K562 (cell line): ENCODE measurements around the gene CALML4. TPM values are rescaled to one million over a fixed set of nuclear protein-coding genes. Genes with fewer than 3 reads are reported as not detected.
A peak's percentile ranks its signal among the peaks of the same experiment; 100 is the strongest.

Source experiments
- ATAC-seq: fragments of 200-7000 bp; cut with Tn5 transposase; 3 replicates; pipeline ENCODE4 v1.9.1; 2020; ENCODE audit warnings: moderate library complexity
- BruUV-seq: library from RNA; stranded (reverse); fragments of 400-500 nt; replicated peaks from 2 replicates; lab custom pipeline; 2021; lab: Mats Ljungman, UMichigan
- CTCF ChIA-PET: fragments of 300-600 bp; formaldehyde crosslinking; extraction: SDS; loops from one replicate; lab custom pipeline; 2021; ENCODE audit warnings: low intra/inter-chr PET ratio; lab: Yijun Ruan, JAX
- POLR2A ChIA-PET: fragments of 300-600, 350-650 bp; sonication (Branson Sonifier 250); formaldehyde crosslinking; extraction: SDS; loops from one replicate; lab custom pipeline; 2021; ENCODE audit warnings: antibody characterized with exemption, inconsistent platforms; lab: Yijun Ruan, JAX
- DNase-seq, 4 experiments: peaks; one replicate each; pipeline versions ENCODE4 v3.0.0 to v3.0.0-alpha.2; 2011 to 2018; ENCODE audit warnings: low spot score in 3 of 4, mixed read lengths in 3 of 4; ENCODE audit errors: extremely low read depth in 1 of 4
- FAIRE-seq: peaks from 2 replicates; lab custom pipeline; 2011; peaks lifted over from hg19 to GRCh38; lab: Jason Lieb, UNC
- H2AFZ ChIP-seq: 2 replicates; pipeline ENCODE4 v1.6.0; 2011; ENCODE audit warnings: low read depth, low read length, control low read depth, inconsistent platforms
- H3K27ac ChIP-seq: fragments of 200-600 bp; 3 replicates; pipeline ENCODE4 v1.8.0; 2011; ENCODE audit warnings: low read depth, mild to moderate bottlenecking, control low read depth, inconsistent platforms, low read length, moderate library complexity, mixed read lengths; ENCODE audit errors: extremely low read depth
- H3K27me3 ChIP-seq, 2 experiments: fragments of 300-600 bp in 1 of 2; 2 replicates in 1 of 2; 3 replicates in 1 of 2; pipeline versions ENCODE4 v1.6.0 to v1.8.0; 2011; ENCODE audit warnings: inconsistent platforms in 2 of 2, low read length in 2 of 2, mild to moderate bottlenecking in 1 of 2, mixed read lengths in 1 of 2, moderate library complexity in 1 of 2; ENCODE audit not compliant: control insufficient read depth in 2 of 2, insufficient read depth in 2 of 2
- H3K36me3 ChIP-seq: fragments of 300-600 bp; 3 replicates; pipeline ENCODE4 v1.8.0; 2011; ENCODE audit warnings: mild to moderate bottlenecking, low read length, inconsistent platforms; ENCODE audit not compliant: control insufficient read depth, insufficient read depth
- H3K4me1 ChIP-seq, 2 experiments: fragments of 200-600 bp in 1 of 2; replicated peaks in 1 of 2; 2 replicates in 1 of 2; 3 replicates in 1 of 2; pipeline versions ENCODE4 v1.5.1 to v1.8.0; 2011; ENCODE audit warnings: inconsistent platforms in 2 of 2, low read length in 2 of 2, mild to moderate bottlenecking in 1 of 2, mixed read lengths in 1 of 2, moderate library complexity in 1 of 2; ENCODE audit not compliant: control insufficient read depth in 2 of 2, insufficient read depth in 2 of 2
- H3K4me2 ChIP-seq: 2 replicates; pipeline ENCODE4 v1.6.1; 2011; ENCODE audit warnings: low read length, control low read depth, inconsistent platforms, mixed read lengths; ENCODE audit not compliant: insufficient read depth
- H3K4me3 ChIP-seq: fragments of 200-600 bp; sonication (generic), shearing (Covaris generic); 2 replicates; pipeline ENCODE4 v1.5.1; 2016; ENCODE audit warnings: control low read depth, inconsistent platforms
- H3K79me2 ChIP-seq: fragments of 200-600 bp; 3 replicates; pipeline ENCODE4 v1.8.0; 2011; ENCODE audit warnings: low read length, inconsistent platforms; ENCODE audit not compliant: control insufficient read depth, insufficient read depth
- H3K9ac ChIP-seq, 2 experiments: 2 replicates each; pipeline versions ENCODE4 v1.6.0 to v1.6.1; 2011; ENCODE audit warnings: low read depth in 2 of 2, low read length in 2 of 2, control low read depth in 1 of 2, inconsistent platforms in 1 of 2, mild to moderate bottlenecking in 1 of 2, mixed read lengths in 1 of 2; ENCODE audit not compliant: insufficient read depth in 1 of 2
- H3K9me1 ChIP-seq: one replicate; pipeline ENCODE4 v1.6.0; 2011; ENCODE audit warnings: inconsistent platforms, mild to moderate bottlenecking, low read length, moderate library complexity; ENCODE audit not compliant: control insufficient read depth, insufficient read depth
- H3K9me3 ChIP-seq: replicated peaks from 2 replicates; pipeline ENCODE4 v1.5.1; 2011; ENCODE audit warnings: low read depth, low read length, inconsistent platforms; ENCODE audit not compliant: control insufficient read depth, insufficient read depth
- H4K20me1 ChIP-seq: replicated peaks from 2 replicates; pipeline ENCODE4 v1.6.1; 2011; ENCODE audit warnings: low read length, inconsistent platforms, mixed read lengths; ENCODE audit not compliant: control insufficient read depth, insufficient read depth
- ADNP ChIP-seq: fragments of 200-800 bp; sonication (Bioruptor generic); IDR thresholded peaks from 2 replicates; pipeline ENCODE4 v1.6.1; 2016; ENCODE audit warnings: missing genetic modification characterization, missing compliant biosample characterization
- PYGO2 ChIP-seq: fragments of 450-650 bp; IDR thresholded peaks from 2 replicates; pipeline ENCODE4 v1.6.1; 2016; ENCODE audit warnings: mild to moderate bottlenecking, missing genetic modification characterization, moderate library complexity, missing compliant biosample characterization
- SPI1 ChIP-seq: IDR thresholded peaks from 2 replicates; pipeline ENCODE4 v1.6.1; 2011; ENCODE audit warnings: low read depth, low read length, control low read depth, borderline replicate concordance
- ZNF12 ChIP-seq: sonication (generic); formaldehyde crosslinking; IDR thresholded peaks from 2 replicates; pipeline ENCODE4 v1.4.0; 2020; ENCODE audit warnings: mild to moderate bottlenecking, missing genetic modification reagents
- WGBS: fragments of 100-300 bp; shearing (Covaris generic); methylation state at CpG from one replicate; pipeline ENCODE4 v1.1.6; 2016; ENCODE audit warnings: low coverage, mixed read lengths; ENCODE audit not compliant: insufficient coverage; ENCODE audit errors: missing lambda C conversion rate; 5-methylcytosine and 5-hydroxymethylcytosine counted together
- in situ Hi-C: fragments of 300-500 bp; cut with MboI; formaldehyde crosslinking; loops from 4 replicates; pipeline ENCODE4 v1.15.0; 2018; ENCODE audit warnings: inconsistent platforms, mixed read lengths
- intact Hi-C: fragments of 100-400 bp; cut with micrococcal nuclease; formaldehyde crosslinking; loops from 2 replicates; pipeline ENCODE4 v1.14.2; 2022
- polyA plus RNA-seq, 8 experiments: library from polyadenylated mRNA; depleted of rRNA in 4 of 8; stranded (reverse) in 5 of 8; unstranded in 3 of 8; fragments of >200 nt; fragmentation: Nextera tagmentation in 2 of 8; fragmentation: Illumina TruSeq in 1 of 8; extraction: Ambion mirVana in 2 of 8; extraction: Trizol in 1 of 8; gene quantifications; 2 replicates each; pipeline versions ENCODE4 v1.2.1 to v1.2.3, GENCODE V29; 2011 to 2014; ENCODE audit warnings: inconsistent platforms in 1 of 8, missing spikeins in 1 of 8
- total RNA-seq, 7 experiments: library from RNA; depleted of rRNA in 6 of 7; stranded (reverse); fragments of >200 nt in 6 of 7; fragmentation: Illumina TruSeq in 2 of 7; extraction: Trizol in 2 of 7; gene quantifications; 2 replicates each; pipeline versions ENCODE4 v1.2.1 to v1.2.3, GENCODE V29; 2011 to 2021; ENCODE audit warnings: low replicate concordance in 1 of 7

CALML4 gene
- total and polyA plus RNA-seq, 9 of the 15 experiments (the other 6 are each of a cell fraction or from before 2014, with no cell fraction given), result 2.8 to 30.6 (median 15.5) TPM

DNA sequence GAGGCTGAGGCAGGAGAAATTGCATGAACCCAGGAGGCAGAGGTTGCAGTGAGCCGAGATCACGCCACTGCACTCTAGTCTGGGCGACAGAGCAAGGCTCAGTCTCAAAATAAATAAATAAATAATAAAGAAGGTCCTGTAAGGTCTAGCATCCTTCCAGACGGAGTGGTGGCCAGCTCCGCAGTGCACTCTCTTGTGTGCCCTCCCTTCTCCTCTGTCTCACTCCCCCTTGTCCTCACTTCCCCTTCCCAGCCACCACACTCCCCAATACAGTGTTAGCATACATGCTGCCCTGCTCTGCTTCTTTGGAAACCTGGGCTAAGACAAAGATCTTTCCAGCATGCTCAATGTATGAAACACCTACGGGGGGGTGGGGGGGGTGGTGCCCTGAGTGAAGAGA is 27.8 kb upstream of the CALML4 start:
- BruUV-seq, result no TSS peak
- CTCF ChIA-PET, result no interaction called here
- peaks cover 24 to 31% of the 10 kb centered on the region in 2 experiments for H3K4me1 ChIP-seq
- H3K27me3 ChIP-seq, result no peaks in the 10 kb centered on the region
- H3K27ac ChIP-seq, result no peak overlapping the region
- WGBS, result 88% methylated on average over 6 of the region's 6 CpGs
- H3K4me3 ChIP-seq, result no peak overlapping the region
- H3K9me1 ChIP-seq, result no peaks in the 10 kb centered on the region
- in situ Hi-C loops, result no loop called here
- DNase-seq, result no peak
- peak; percentile 50; the same call in 1 of the 2 replicates for TF ChIP-seq SPI1
- no peak for TF ChIP-seq ZNF12
- TF ChIP-seq ADNP (tag), result no peak
- no peak for ATAC-seq
- peaks cover 16% of the 10 kb centered on the region for H3K79me2 ChIP-seq
- H2AFZ ChIP-seq, result no peak overlapping the region
- H3K36me3 ChIP-seq, result peaks cover 7% of the 10 kb centered on the region; the same call in 2 of the 3 replicates
- H3K9me3 ChIP-seq, result no peaks in the 10 kb centered on the region
- POLR2A ChIA-PET, result interaction anchor here (0.6 to 1.6 kb wide), 3 partner anchors 13 to 44 kb away, joined by 3 to 4 read pairs (median 3); no protein-coding TSS in a partner anchor
- H3K4me2 ChIP-seq, result no peak overlapping the region
- intact Hi-C loops, result no loop called here
- FAIRE-seq, result no peak
- H4K20me1 ChIP-seq, result peaks cover 7% of the 10 kb centered on the region; the same call in 1 of the 2 replicates
- H3K9ac ChIP-seq, result no peak overlapping the region

GRCh38 chr15:68232449-68232848 is 27.3 kb upstream of the CALML4 start:
- peaks cover 29 to 36% of the 10 kb centered on the region in 2 experiments for H3K4me1 ChIP-seq
- TF ChIP-seq PYGO2 (tag) (no peak), SPI1 (peak; percentile 37; the same call in 1 of the 2 replicates)
- H3K9ac ChIP-seq, result no peak overlapping the region
- in situ Hi-C loops (no loop called here), intact Hi-C loops (no loop called here)
- POLR2A ChIA-PET, result interaction anchor here (1.0 to 1.6 kb wide), 2 partner anchors 12 to 14 kb away, joined by 3 to 4 read pairs; no protein-coding TSS in a partner anchor
- H3K4me3 ChIP-seq, result no peak overlapping the region
- no peak overlapping the region for H3K27ac ChIP-seq
- BruUV-seq, result no TSS peak
- ATAC-seq, result no peak
- H3K79me2 ChIP-seq, result peaks cover 20% of the 10 kb centered on the region
- peaks cover 12% of the 10 kb centered on the region; the same call in 1 of the 2 replicates for H4K20me1 ChIP-seq
- no peak overlapping the region for H2AFZ ChIP-seq
- H3K9me1 ChIP-seq, result no peaks in the 10 kb centered on the region
- no peaks in the 10 kb centered on the region for H3K27me3 ChIP-seq
- H3K9me3 ChIP-seq, result no peaks in the 10 kb centered on the region
- peaks cover 10% of the 10 kb centered on the region; the same call in 2 of the 3 replicates for H3K36me3 ChIP-seq
- WGBS, result 75% methylated on average over 6 of the region's 6 CpGs
- H3K4me2 ChIP-seq, result no peak overlapping the region
- DNase-seq, result no peak
- CTCF ChIA-PET, result no interaction called here
- no peak for FAIRE-seq
